ENCODE results near the gene TMEM81.

Gene TMEM81

DNA sequence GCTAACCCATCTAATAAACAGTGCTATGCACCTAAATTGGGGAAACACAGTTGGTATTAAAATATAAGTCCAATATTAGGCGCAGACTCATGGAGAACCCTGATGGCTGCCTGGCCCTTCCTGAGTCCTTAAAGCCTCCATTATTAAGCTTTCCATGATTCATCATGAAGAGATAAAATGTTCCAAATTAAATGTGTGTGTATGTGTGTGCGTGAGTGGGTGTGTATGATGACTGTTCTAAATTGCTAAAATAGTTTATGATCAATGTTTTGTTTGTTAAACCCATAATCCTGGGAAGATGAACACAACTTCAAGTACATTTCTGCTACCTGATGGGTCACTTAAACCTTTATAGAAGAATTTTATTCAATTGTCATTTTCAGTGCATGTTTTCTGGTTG, 43.8 kb upstream of the TMEM81 start:
- DNase-seq (no peak), ATAC-seq (ENCODE audit: insufficient read depth, low read depth) (no peak)
- no peaks in the 10 kb centered on the region for H3K27me3 ChIP-seq (ENCODE audit: insufficient read depth, low read length, poor library complexity)
- H3K4me2 ChIP-seq (ENCODE audit: insufficient read depth, low read length) = no peak overlapping the region
- no peaks in the 10 kb centered on the region for H4K20me1 ChIP-seq (ENCODE audit: insufficient read depth, low read length)
- H3K36me3 ChIP-seq (ENCODE audit: insufficient read depth, low read length) = no peaks in the 10 kb centered on the region
- no peaks in the 10 kb centered on the region for H3K79me2 ChIP-seq (ENCODE audit: insufficient read depth, low read length)
- H3K27ac ChIP-seq (ENCODE audit: low read length) = no peak overlapping the region
- H2AFZ ChIP-seq (ENCODE audit: low read depth, low read length) = no peak overlapping the region
- TF ChIP-seq, protein P1, sequence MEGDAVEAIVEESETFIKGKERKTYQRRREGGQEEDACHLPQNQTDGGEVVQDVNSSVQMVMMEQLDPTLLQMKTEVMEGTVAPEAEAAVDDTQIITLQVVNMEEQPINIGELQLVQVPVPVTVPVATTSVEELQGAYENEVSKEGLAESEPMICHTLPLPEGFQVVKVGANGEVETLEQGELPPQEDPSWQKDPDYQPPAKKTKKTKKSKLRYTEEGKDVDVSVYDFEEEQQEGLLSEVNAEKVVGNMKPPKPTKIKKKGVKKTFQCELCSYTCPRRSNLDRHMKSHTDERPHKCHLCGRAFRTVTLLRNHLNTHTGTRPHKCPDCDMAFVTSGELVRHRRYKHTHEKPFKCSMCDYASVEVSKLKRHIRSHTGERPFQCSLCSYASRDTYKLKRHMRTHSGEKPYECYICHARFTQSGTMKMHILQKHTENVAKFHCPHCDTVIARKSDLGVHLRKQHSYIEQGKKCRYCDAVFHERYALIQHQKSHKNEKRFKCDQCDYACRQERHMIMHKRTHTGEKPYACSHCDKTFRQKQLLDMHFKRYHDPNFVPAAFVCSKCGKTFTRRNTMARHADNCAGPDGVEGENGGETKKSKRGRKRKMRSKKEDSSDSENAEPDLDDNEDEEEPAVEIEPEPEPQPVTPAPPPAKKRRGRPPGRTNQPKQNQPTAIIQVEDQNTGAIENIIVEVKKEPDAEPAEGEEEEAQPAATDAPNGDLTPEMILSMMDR (IDR thresholded peaks at IDR 0.05; ENCODE audit: borderline replicate concordance, extremely low read depth, low read length, poor library complexity, severe bottlenecking) = no peak
- no peak for TF ChIP-seq EZH2 (IDR thresholded peaks at IDR 0.05; ENCODE audit: borderline replicate concordance, low read depth, low read length, severe bottlenecking)
- H3K9ac ChIP-seq (ENCODE audit: low read depth, low read length) = no peak overlapping the region
- peaks cover 3% of the 10 kb centered on the region for H3K4me1 ChIP-seq (ENCODE audit: insufficient read depth, low read length)
- no peaks in the 10 kb centered on the region for H3K9me3 ChIP-seq (ENCODE audit: insufficient read depth, low read length, severe bottlenecking)
- no peak overlapping the region for H3K4me3 ChIP-seq (ENCODE audit: low read depth in 1 of 2, low read length in 2 of 2)

DNA sequence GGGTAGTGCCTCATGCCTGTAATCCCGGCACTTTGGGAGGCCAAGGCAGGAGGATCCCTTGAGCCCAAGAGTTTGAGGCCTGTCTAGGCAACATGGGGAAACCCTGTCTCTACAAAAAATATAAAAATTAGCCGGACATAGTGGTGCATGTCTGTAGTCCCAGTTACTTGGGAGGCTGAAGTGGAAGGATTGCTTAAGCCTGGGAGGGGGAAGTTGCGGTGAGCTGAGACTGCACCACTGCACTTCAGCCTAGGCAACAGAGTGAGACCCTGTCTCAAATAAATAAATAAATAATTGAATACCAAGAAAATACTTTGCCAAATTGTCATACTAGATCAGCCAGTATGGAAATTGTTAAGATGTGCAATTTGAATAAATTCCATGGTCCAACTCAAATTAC, 43.4 kb upstream of the TMEM81 start:
- Histone ChIP-seq H3K4me1 (ENCODE audit: insufficient read depth, low read length) (peaks cover 7% of the 10 kb centered on the region), H3K4me2 (ENCODE audit: insufficient read depth, low read length) (no peak overlapping the region), H3K36me3 (ENCODE audit: insufficient read depth, low read length) (no peaks in the 10 kb centered on the region), H4K20me1 (ENCODE audit: insufficient read depth, low read length) (no peaks in the 10 kb centered on the region), H3K27me3 (ENCODE audit: insufficient read depth, low read length, poor library complexity) (no peaks in the 10 kb centered on the region), H3K9me3 (ENCODE audit: insufficient read depth, low read length, severe bottlenecking) (no peaks in the 10 kb centered on the region), H3K4me3 (ENCODE audit: low read depth in 1 of 2, low read length in 2 of 2) (no peak overlapping the region), H3K9ac (ENCODE audit: low read depth, low read length) (no peak overlapping the region), H2AFZ (ENCODE audit: low read depth, low read length) (no peak overlapping the region), H3K79me2 (ENCODE audit: insufficient read depth, low read length) (no peaks in the 10 kb centered on the region), H3K27ac (ENCODE audit: low read length) (no peak overlapping the region)
- DNase-seq (no peak), ATAC-seq (ENCODE audit: insufficient read depth, low read depth) (no peak)
- no peak for TF ChIP-seq EZH2 (IDR thresholded peaks at IDR 0.05; ENCODE audit: borderline replicate concordance, low read depth, low read length, severe bottlenecking)
- TF ChIP-seq, protein P1 (IDR thresholded peaks at IDR 0.05; ENCODE audit: borderline replicate concordance, extremely low read depth, low read length, poor library complexity, severe bottlenecking) = no peak

DNA sequence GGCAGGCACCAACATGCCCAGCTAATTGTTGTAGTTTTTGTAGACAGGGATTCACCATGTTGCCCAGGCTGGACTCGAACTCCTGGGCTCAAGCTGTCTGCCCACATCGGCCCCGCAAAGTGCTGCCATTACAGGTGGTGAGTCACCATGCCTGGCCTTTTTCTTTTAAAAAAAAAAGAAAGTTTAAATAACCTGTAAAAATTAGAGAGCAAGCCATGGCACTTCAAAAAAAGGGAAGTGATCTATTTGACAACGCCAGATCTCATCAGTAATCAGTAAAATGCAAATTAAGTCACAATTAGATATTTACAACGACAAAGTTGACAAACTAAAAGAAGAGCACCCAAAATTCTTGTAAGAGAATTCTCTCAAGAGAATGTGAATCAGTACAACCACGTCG, 40.5 kb upstream of the TMEM81 start:
- no peak for DNase-seq
- no peaks in the 10 kb centered on the region for H3K9me3 ChIP-seq (ENCODE audit: insufficient read depth, low read length, severe bottlenecking)
- H4K20me1 ChIP-seq (ENCODE audit: insufficient read depth, low read length) = peaks cover 8% of the 10 kb centered on the region; the same call in 1 of the 2 replicates
- peaks cover 23% of the 10 kb centered on the region for H3K4me1 ChIP-seq (ENCODE audit: insufficient read depth, low read length)
- H3K9ac ChIP-seq (ENCODE audit: low read depth, low read length) = no peak overlapping the region
- H2AFZ ChIP-seq (ENCODE audit: low read depth, low read length) = no peak overlapping the region
- no peak for TF ChIP-seq EZH2 (IDR thresholded peaks at IDR 0.05; ENCODE audit: borderline replicate concordance, low read depth, low read length, severe bottlenecking)
- TF ChIP-seq, protein P1 (IDR thresholded peaks at IDR 0.05; ENCODE audit: borderline replicate concordance, extremely low read depth, low read length, poor library complexity, severe bottlenecking) = no peak
- no peak overlapping the region for H3K4me2 ChIP-seq (ENCODE audit: insufficient read depth, low read length)
- H3K36me3 ChIP-seq (ENCODE audit: insufficient read depth, low read length) = peaks cover 4% of the 10 kb centered on the region
- H3K27me3 ChIP-seq (ENCODE audit: insufficient read depth, low read length, poor library complexity) = no peaks in the 10 kb centered on the region
- H3K79me2 ChIP-seq (ENCODE audit: insufficient read depth, low read length) = peaks cover 21% of the 10 kb centered on the region
- H3K27ac ChIP-seq (ENCODE audit: low read length) = no peak overlapping the region
- ATAC-seq (ENCODE audit: insufficient read depth, low read depth) = no peak
- H3K4me3 ChIP-seq (ENCODE audit: low read depth in 1 of 2, low read length in 2 of 2) = no peak overlapping the region

DNA sequence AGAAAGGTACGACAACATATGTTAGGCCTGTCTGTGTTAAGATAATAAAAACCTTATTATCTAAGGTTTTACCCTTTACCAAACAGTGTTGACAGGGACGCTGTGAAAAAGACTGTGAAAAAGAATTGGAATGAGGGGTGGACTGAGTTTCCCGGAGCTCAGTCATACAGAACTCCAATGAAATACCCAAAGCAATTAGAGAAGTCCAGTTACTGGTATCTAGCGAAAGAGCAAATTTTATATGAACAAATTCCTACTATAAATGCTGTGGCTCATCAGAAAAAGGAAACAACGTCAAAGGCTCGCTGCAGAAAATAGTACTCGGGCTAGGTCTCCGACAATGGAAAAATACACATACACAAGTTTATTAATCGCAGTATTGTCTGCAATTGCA, 38.2 kb upstream of the TMEM81 start:
- H3K27me3 ChIP-seq (ENCODE audit: insufficient read depth, low read length, poor library complexity) = no peaks in the 10 kb centered on the region
- H3K4me2 ChIP-seq (ENCODE audit: insufficient read depth, low read length) = peak overlapping the region; percentile 84
- peak overlapping the region; percentile 94 to 96; a peak in 3 of 4 replicates for H3K4me3 ChIP-seq (ENCODE audit: low read depth in 1 of 2, low read length in 2 of 2)
- H3K27ac ChIP-seq (ENCODE audit: low read length) = peak overlapping the region; percentile 99
- DNase-seq = no peak
- peaks cover 8% of the 10 kb centered on the region; the same call in 1 of the 2 replicates for H4K20me1 ChIP-seq (ENCODE audit: insufficient read depth, low read length)
- no peaks in the 10 kb centered on the region for H3K9me3 ChIP-seq (ENCODE audit: insufficient read depth, low read length, severe bottlenecking)
- peak; percentile 18 for ATAC-seq (ENCODE audit: insufficient read depth, low read depth)
- TF ChIP-seq EZH2 (IDR thresholded peaks at IDR 0.05; ENCODE audit: borderline replicate concordance, low read depth, low read length, severe bottlenecking) = no peak
- TF ChIP-seq, protein P1 (IDR thresholded peaks at IDR 0.05; ENCODE audit: borderline replicate concordance, extremely low read depth, low read length, poor library complexity, severe bottlenecking) = no peak
- peaks cover 33% of the 10 kb centered on the region for H3K4me1 ChIP-seq (ENCODE audit: insufficient read depth, low read length)
- peak overlapping the region; percentile 73 for H3K9ac ChIP-seq (ENCODE audit: low read depth, low read length)
- peaks cover 42% of the 10 kb centered on the region for H3K79me2 ChIP-seq (ENCODE audit: insufficient read depth, low read length)
- H3K36me3 ChIP-seq (ENCODE audit: insufficient read depth, low read length) = peaks cover 17% of the 10 kb centered on the region
- H2AFZ ChIP-seq (ENCODE audit: low read depth, low read length) = peak overlapping the region; percentile 88
